Measurements from ENCODE around the gene FSTL4.

DNA sequence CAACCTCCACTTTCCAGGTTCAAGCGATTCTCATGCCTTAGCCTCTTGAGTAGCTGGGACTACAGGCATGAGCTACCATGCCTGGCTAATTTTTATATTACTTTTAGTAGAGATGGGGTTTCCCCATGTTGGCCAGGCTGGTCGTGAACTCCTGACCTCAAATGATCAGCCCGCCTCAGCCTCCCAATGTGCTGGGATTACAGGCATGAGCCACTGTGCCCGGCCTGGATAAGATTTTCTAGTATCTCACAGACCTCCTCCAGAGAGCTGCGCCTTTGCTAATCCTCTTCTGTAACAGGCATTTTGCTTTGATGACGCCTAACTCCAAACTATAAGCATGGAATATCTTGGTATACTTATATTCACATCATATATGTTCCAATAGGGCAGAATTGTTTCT is 99.4 kb downstream of the FSTL4 start:
- TF ChIP-seq, protein P1, sequence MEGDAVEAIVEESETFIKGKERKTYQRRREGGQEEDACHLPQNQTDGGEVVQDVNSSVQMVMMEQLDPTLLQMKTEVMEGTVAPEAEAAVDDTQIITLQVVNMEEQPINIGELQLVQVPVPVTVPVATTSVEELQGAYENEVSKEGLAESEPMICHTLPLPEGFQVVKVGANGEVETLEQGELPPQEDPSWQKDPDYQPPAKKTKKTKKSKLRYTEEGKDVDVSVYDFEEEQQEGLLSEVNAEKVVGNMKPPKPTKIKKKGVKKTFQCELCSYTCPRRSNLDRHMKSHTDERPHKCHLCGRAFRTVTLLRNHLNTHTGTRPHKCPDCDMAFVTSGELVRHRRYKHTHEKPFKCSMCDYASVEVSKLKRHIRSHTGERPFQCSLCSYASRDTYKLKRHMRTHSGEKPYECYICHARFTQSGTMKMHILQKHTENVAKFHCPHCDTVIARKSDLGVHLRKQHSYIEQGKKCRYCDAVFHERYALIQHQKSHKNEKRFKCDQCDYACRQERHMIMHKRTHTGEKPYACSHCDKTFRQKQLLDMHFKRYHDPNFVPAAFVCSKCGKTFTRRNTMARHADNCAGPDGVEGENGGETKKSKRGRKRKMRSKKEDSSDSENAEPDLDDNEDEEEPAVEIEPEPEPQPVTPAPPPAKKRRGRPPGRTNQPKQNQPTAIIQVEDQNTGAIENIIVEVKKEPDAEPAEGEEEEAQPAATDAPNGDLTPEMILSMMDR (conservative IDR thresholded peaks at IDR 0.05; ENCODE audit: low read length), result no peak
- no peak for TF ChIP-seq EZH2phosphoT487 (IDR thresholded peaks at IDR 0.05; ENCODE audit: borderline replicate concordance, low read depth, low read length)
